Endothelial cell of hepatic sinusoid (primary cell): Measurements from ENCODE around the gene SSBP3.

Experiments
- in situ Hi-C: cut with HindIII; loops from 2 replicates; pipeline ENCODE4 v1.10.0; 2017; ENCODE audit warnings: low sequenced_read_pairs

SSBP3 gene

DNA sequence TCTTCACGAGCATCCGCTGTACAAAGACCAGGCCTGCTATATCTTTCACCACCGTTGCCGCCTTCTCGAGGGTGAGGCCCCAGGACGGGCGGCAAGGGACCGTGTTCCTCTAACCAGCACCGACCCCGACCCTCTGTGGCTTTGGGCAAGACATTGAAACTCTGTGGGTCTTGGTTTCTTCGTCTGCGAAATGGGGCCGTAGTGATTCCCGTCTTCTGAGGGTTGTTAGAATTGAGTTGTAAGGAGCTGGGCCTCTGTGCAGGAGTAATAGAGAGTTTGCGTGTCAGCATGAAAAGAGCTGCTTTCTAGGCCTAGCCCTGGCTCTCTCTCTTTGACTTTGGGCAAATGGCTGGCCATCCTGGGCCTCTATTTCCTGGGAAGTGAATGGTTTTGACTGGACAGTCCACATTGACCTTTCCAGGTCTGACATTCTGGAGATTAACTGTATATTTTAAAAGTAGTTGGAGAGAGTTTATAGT, 205.6 kb downstream of the SSBP3 start:
- in situ Hi-C loops, result no loop called here

DNA sequence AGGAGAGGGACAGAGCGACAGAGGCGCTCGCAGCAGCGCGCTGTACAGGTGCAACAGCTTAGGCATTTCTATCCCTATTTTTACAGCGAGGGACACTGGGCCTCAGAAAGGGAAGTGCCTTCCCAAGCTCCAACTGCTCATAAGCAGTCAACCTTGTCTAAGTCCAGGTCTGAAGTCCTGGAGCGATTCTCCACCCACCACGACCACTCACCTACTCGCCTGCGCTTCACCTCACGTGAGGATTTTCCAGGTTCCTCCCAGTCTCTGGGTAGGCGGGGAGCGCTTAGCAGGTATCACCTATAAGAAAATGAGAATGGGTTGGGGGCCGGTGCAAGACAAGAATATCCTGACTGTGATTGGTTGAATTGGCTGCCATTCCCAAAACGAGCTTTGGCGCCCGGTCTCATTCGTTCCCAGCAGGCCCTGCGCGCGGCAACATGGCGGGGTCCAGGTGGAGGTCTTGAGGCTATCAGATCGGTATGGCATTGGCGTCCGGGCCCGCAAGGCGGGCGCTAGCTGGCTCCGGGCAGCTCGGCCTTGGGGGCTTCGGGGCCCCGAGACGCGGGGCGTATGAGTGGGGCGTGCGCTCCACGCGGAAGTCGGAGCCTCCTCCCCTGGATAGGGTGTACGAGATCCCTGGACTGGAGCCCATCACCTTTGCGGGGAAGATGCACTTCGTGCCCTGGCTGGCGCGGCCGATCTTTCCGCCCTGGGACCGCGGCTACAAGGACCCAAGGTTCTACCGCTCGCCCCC, 206.3 kb downstream of the SSBP3 start, which contains the start of the genes CYB5RL and MRPL37:
Gene CYB5RL (minus strand): TSS at position 266 of the 754 bp plus-strand sequence. CDS start 4,414 bp downstream, outside the sequence.
Gene MRPL37 (plus strand): TSS at position 403 of the 754 bp plus-strand sequence. CDS start 77 bp downstream, at position 480.
- in situ Hi-C loops, result no loop called here

DNA sequence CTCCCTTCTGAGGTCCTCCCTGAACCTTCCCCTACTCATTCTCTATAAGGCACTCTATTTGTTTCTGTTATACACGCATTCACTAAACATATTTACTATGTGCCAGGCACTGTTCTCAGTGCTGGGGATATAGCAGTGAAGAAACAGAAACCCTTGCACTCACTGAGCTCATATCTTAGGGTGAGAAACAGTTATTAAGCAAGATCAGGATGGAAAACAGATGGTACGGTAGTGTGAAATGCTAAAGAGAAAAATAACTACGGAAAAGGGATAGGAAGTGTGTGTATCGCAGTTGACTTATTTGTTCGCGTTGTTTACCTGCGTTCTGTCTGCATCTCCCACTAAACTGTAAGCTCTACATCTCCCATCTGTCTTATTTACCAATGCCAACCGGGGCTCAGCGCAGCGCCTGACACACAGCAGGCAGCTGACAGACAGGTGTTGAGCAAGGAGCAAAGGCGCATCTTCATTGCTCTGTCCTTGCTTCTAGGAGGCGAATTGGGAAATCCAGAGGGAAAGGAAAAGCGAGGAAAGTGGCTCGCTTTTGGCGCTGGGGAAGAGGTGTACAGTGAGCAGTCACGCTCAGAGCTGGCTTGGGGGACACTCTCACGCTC, 206.9 kb downstream of the SSBP3 start:
- in situ Hi-C loops, result no loop called here

DNA sequence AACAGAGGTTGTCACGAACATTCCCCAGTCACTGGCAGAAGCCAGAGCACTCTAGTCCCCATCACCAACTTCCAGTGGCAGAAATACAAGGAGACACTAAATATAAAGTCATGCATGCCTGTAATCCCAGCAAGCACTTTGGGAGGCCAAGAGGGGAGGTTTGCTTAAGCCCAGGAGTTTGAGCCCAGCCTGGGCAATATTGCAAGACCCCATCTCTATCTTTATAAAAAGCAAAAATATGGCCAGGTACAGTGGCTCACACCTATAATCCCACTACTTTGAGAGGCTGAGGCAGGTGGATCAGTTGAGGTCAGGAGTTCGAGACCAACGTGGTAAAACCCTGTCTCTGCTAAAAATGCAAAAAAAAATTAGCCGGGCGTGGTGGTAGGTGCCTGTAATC, 212.7 kb downstream of the SSBP3 start:
- in situ Hi-C loops, result no loop called here

GRCh38 chr1:54191525-54191924, 214.7 kb downstream of the SSBP3 start:
- in situ Hi-C loops, result no loop called here

- in situ Hi-C loops, result no loop called here
Measured at GRCh38 chr1:54190526-54190925, 215.7 kb downstream of the SSBP3 start.

- in situ Hi-C loops, result no loop called here
Measured at GRCh38 chr1:54188291-54188690, 217.9 kb downstream of the SSBP3 start.

DNA sequence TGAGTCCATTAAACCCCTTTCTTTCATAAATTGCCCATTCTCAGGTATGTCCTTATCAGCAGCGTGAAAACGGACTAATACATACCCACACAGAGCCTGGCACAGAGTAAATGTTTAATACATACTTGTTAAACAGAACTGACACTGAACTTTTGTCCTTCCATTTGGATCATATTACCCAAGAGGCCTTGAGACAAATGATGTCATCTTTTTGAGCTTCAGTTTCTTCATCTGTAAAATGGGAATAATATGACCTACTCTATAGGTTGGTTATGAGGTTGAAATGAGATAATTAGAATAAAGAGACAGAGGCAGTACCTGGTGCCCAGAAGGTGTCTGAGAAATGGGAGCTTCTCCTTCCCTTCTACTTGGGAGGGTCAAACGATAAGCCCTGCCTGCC, 220.1 kb downstream of the SSBP3 start:
- in situ Hi-C loops, result no loop called here

DNA sequence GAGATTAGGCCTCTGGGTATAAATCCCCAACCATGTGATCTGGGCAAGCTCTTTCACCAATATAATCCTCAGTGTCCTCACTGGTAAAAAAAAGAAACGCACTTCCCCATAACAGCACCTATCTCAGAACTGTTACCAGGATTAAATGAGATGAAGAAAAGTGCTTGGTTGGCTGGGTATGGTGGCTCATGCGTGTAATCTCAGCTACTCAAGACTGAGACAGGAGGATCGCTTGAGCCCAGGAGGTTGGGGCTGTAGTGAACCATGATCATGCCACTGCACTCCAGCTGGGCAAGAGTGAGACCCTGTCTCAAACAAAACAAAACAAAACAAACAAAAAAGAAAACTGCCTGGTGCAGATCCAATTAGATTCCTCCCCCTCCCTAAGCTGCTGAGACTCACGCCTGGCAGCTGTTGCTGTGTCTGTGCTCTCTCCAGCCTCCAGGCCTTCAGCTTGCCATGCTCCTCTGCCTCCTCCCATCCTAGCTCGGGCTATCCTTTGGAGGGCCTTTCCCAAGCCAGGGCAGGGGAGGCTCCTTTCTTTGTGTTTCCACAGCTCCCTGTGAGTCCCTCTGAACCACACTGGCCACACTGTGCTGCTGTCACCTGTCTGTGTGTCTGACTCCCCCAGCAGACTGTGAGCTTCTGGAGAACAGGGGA, 225.4 kb downstream of the SSBP3 start:
- in situ Hi-C loops, result no loop called here

- in situ Hi-C loops, result no loop called here
Measured at GRCh38 chr1:54178296-54179070, 227.7 kb downstream of the SSBP3 start.

GRCh38 chr1:54177726-54178125, 228.5 kb downstream of the SSBP3 start:
- in situ Hi-C loops, result no loop called here

- in situ Hi-C loops, result no loop called here
Measured at GRCh38 chr1:54176621-54177327, 229.4 kb downstream of the SSBP3 start.
